HCT116 (cell line): ENCODE data around the gene ACOX3. TPM values are rescaled to one million over a fixed set of nuclear protein-coding genes. Genes with fewer than 3 reads are reported as not detected.

ENCODE experiments used
- ATAC-seq: fragments of 200-7000 bp; cut with Tn5 transposase; 2 replicates; pipeline ENCODE4 v1.9.1; 2020; ENCODE audit warnings: mild to moderate bottlenecking, moderate library complexity
- BruUV-seq: library from RNA; stranded (reverse); fragments of 400-500 nt; replicated peaks from 2 replicates; lab custom pipeline; 2021; lab: Mats Ljungman, UMichigan
- CTCF ChIA-PET: fragments of 300-600 bp; sonication (Branson Sonifier 250); formaldehyde crosslinking; loops from one replicate; lab custom pipeline; 2021; ENCODE audit warnings: antibody characterized with exemption; lab: Charles Lee
- POLR2A ChIA-PET: fragments of 300-600, 350-600 bp; sonication (Branson Sonifier 250); formaldehyde crosslinking; loops from one replicate; lab custom pipeline; 2021; ENCODE audit warnings: antibody characterized with exemption; lab: Charles Lee
- RAD21 ChIA-PET, 2 experiments: fragments of 300-600 bp; sonication (Branson Sonifier 250); formaldehyde crosslinking; loops; one replicate each; lab custom pipeline; 2023; ENCODE audit warnings: low total read pairs in 2 of 2; ENCODE audit not compliant: uncharacterized antibody in 2 of 2, unreplicated experiment in 2 of 2, low non-redundant PET in 1 of 2; lab: Charles Lee
- DNase-seq: peaks from one replicate; pipeline ENCODE4 v3.0.0-alpha.2; 2010; ENCODE audit warnings: low read depth, low spot score
- H2AFZ ChIP-seq: fragments of 200-600 bp; shearing (Covaris generic), sonication (generic); 2 replicates; pipeline ENCODE4 v1.6.1; 2017; ENCODE audit warnings: low read depth, mixed run types, mixed read lengths, antibody characterized with exemption, low read length; ENCODE audit not compliant: poor library complexity, severe bottlenecking
- H3K27ac ChIP-seq: 2 replicates; pipeline ENCODE4 v1.5.1; 2012; ENCODE audit warnings: low read depth, low read length
- H3K27me3 ChIP-seq: fragments of 200-600 bp; sonication (generic); 2 replicates; pipeline ENCODE4 v1.6.1; 2016; ENCODE audit warnings: mixed run types, low read length, mixed read lengths; ENCODE audit not compliant: insufficient read depth
- H3K36me3 ChIP-seq, 2 experiments: fragments of 200-500 bp in 1 of 2; fragments of 200-600 bp in 1 of 2; sonication (Bioruptor generic) in 1 of 2; sonication (generic) in 1 of 2; 2 replicates each; pipeline versions ENCODE4 v1.5.1 to v1.6.1; 2014 to 2016; ENCODE audit warnings: low read length in 2 of 2, inconsistent platforms in 1 of 2, mixed read lengths in 1 of 2, mixed run types in 1 of 2; ENCODE audit not compliant: insufficient read depth in 2 of 2, control insufficient read depth in 1 of 2
- H3K4me1 ChIP-seq, 2 experiments: fragments of 200-600 bp in 1 of 2; sonication (generic) in 1 of 2; 2 replicates each; pipeline versions ENCODE4 v1.5.1 to v1.6.1; 2012 to 2017; ENCODE audit warnings: low read length in 2 of 2, inconsistent platforms in 1 of 2, mild to moderate bottlenecking in 1 of 2, mixed read lengths in 1 of 2, mixed run types in 1 of 2, moderate library complexity in 1 of 2; ENCODE audit not compliant: insufficient read depth in 2 of 2, control insufficient read depth in 1 of 2
- H3K4me2 ChIP-seq: fragments of 200-600 bp; sonication (generic); 2 replicates; pipeline ENCODE4 v1.6.1; 2017; ENCODE audit warnings: mixed run types, low read length, mixed read lengths
- H3K4me3 ChIP-seq, 2 experiments: fragments of 200-600 bp in 1 of 2; sonication (generic) in 1 of 2; replicated peaks in 1 of 2; 2 replicates each; pipeline ENCODE4 v1.5.1; 2011 to 2016; ENCODE audit warnings: low read length in 2 of 2, control low read depth in 1 of 2, low read depth in 1 of 2, mild to moderate bottlenecking in 1 of 2, mixed read lengths in 1 of 2, mixed run types in 1 of 2
- H3K79me2 ChIP-seq: fragments of 200-600 bp; sonication (generic); 2 replicates; pipeline ENCODE4 v1.6.1; 2017; ENCODE audit warnings: mild to moderate bottlenecking, mixed run types, low read length, moderate library complexity, mixed read lengths; ENCODE audit not compliant: insufficient read depth
- H3K9ac ChIP-seq: fragments of 200-600 bp; sonication (generic); 2 replicates; pipeline ENCODE4 v1.6.1; 2016; ENCODE audit warnings: low read length, mixed read lengths
- H3K9me2 ChIP-seq: fragments of 200-600 bp; sonication (generic), shearing (Covaris generic); 2 replicates; pipeline ENCODE4 v1.6.1; 2017; ENCODE audit warnings: mixed run types, mild to moderate bottlenecking, moderate library complexity; ENCODE audit not compliant: insufficient read depth
- H3K9me3 ChIP-seq, 2 experiments: fragments of 200-500 bp in 1 of 2; fragments of 200-600 bp in 1 of 2; sonication (Bioruptor generic) in 1 of 2; sonication (generic) in 1 of 2; 2 replicates each; pipeline ENCODE4 v1.6.1; 2014 to 2017; ENCODE audit warnings: low read length in 2 of 2, mixed read lengths in 2 of 2, inconsistent platforms in 1 of 2, low read depth in 1 of 2, mild to moderate bottlenecking in 1 of 2, mixed run types in 1 of 2, moderate library complexity in 1 of 2; ENCODE audit not compliant: control insufficient read depth in 1 of 2, insufficient read depth in 1 of 2
- H4K20me1 ChIP-seq: fragments of 200-600 bp; sonication (generic), shearing (Covaris generic); 2 replicates; pipeline ENCODE4 v1.6.1; 2017; ENCODE audit warnings: mixed run types, mild to moderate bottlenecking, moderate library complexity; ENCODE audit not compliant: insufficient read depth
- CBX3 ChIP-seq: IDR thresholded peaks from 2 replicates; pipeline ENCODE4 v1.6.1; 2012; ENCODE audit warnings: low read depth
- EGR1 ChIP-seq: IDR thresholded peaks from 2 replicates; pipeline ENCODE4 v1.6.1; 2012; ENCODE audit warnings: low read depth
- ELF1 ChIP-seq: IDR thresholded peaks from 2 replicates; pipeline ENCODE4 v1.6.1; 2012; ENCODE audit warnings: low read depth, borderline replicate concordance
- EZH2phosphoT487 ChIP-seq: fragments of 200-600 bp; IDR thresholded peaks from 2 replicates; pipeline ENCODE4 v1.6.1; 2018; ENCODE audit warnings: antibody characterized with exemption, borderline replicate concordance
- FOSL1 ChIP-seq: IDR thresholded peaks from 2 replicates; pipeline ENCODE4 v1.6.1; 2012; ENCODE audit warnings: low read depth
- JUND ChIP-seq: IDR thresholded peaks from 2 replicates; pipeline ENCODE4 v1.6.1; 2012
- POLR2AphosphoS5 ChIP-seq: IDR thresholded peaks from 2 replicates; pipeline ENCODE4 v1.6.1; 2011; ENCODE audit warnings: mild to moderate bottlenecking, low read depth, low read length, moderate library complexity
- REST ChIP-seq: IDR thresholded peaks from 2 replicates; pipeline ENCODE4 v1.6.1; 2012; ENCODE audit warnings: low read depth
- SIN3A ChIP-seq: IDR thresholded peaks from 2 replicates; pipeline ENCODE4 v1.6.1; 2012; ENCODE audit warnings: low read depth
- SP1 ChIP-seq: IDR thresholded peaks from 2 replicates; pipeline ENCODE4 v1.6.1; 2012; ENCODE audit warnings: low read depth
- TCF7L2 ChIP-seq: IDR thresholded peaks from 2 replicates; pipeline ENCODE4 v1.7.0; 2011; ENCODE audit warnings: borderline replicate concordance, inconsistent platforms; ENCODE audit not compliant: insufficient read depth, insufficient read length; ENCODE audit errors: extremely low read depth
- YY1 ChIP-seq: IDR thresholded peaks from 2 replicates; pipeline ENCODE4 v1.6.1; 2011; ENCODE audit warnings: low read length, low read depth, moderate library complexity, mild to moderate bottlenecking; ENCODE audit not compliant: insufficient replicate concordance; ENCODE audit errors: extremely low read depth
- ZFX ChIP-seq: fragments of 450-650 bp; IDR thresholded peaks from 2 replicates; pipeline ENCODE4 v1.6.1; 2017
- ZNF274 ChIP-seq: fragments of 200-500 bp; sonication (Bioruptor generic); IDR thresholded peaks from 2 replicates; pipeline ENCODE4 v1.6.1; 2014; ENCODE audit warnings: mild to moderate bottlenecking, low read depth, low read length, inconsistent platforms
- intact Hi-C: fragments of 100-400 bp; cut with micrococcal nuclease; formaldehyde crosslinking; loops from 2 replicates; pipeline ENCODE4 v1.10.0; 2022
- total RNA-seq: library from RNA; stranded (reverse); gene quantifications from one replicate; pipeline ENCODE4 v1.2.1, GENCODE V29; 2021; ENCODE audit not compliant: unreplicated experiment

The ACOX3 gene
- total RNA-seq, 1 experiment from 2014 or later: 16.9 TPM

GRCh38 chr4:8350352-8350751, 90.2 kb downstream of the ACOX3 start:
- ATAC-seq: no peak
- no peaks in the 10 kb centered on the region for H3K27me3 ChIP-seq
- H3K79me2 ChIP-seq: no peaks in the 10 kb centered on the region
- no peak overlapping the region for H2AFZ ChIP-seq
- CTCF ChIA-PET: no interaction called here
- H3K9me2 ChIP-seq: no peaks in the 10 kb centered on the region
- H3K4me1 ChIP-seq: peaks cover 0 to 13% of the 10 kb centered on the region in 2 experiments; a peak in 2 of 4 replicates
- intact Hi-C loops: no loop called here
- H3K4me2 ChIP-seq: no peak overlapping the region
- no peak overlapping the region for H3K9ac ChIP-seq
- H3K36me3 ChIP-seq: no peaks in the 10 kb centered on the region
- H3K4me3 ChIP-seq: no peak overlapping the region
- DNase-seq: no peak
- H3K9me3 ChIP-seq: no peaks in the 10 kb centered on the region
- no TSS peak for BruUV-seq
- no peak overlapping the region for H3K27ac ChIP-seq
- POLR2A ChIA-PET: no interaction called here
- RAD21 ChIA-PET: no interaction called here
- H4K20me1 ChIP-seq: no peaks in the 10 kb centered on the region
- TF ChIP-seq TCF7L2: no peak
- TF ChIP-seq, all 23 proteins: peak for 0

- no peaks in the 10 kb centered on the region for H3K9me2 ChIP-seq
- no peak overlapping the region for H2AFZ ChIP-seq
- H3K4me1 ChIP-seq: peaks cover 0 to 7% of the 10 kb centered on the region in 2 experiments; a peak in 1 of 4 replicates
- H3K27me3 ChIP-seq: no peaks in the 10 kb centered on the region
- no peaks in the 10 kb centered on the region for H3K79me2 ChIP-seq
- DNase-seq: no peak
- BruUV-seq: no TSS peak
- H3K36me3 ChIP-seq: no peaks in the 10 kb centered on the region
- ATAC-seq: 0 out of 2 replicates have a peak, but pooled peaks have one; percentile 34
- H4K20me1 ChIP-seq: no peaks in the 10 kb centered on the region
- ChIA-PET POLR2A (no interaction called here), CTCF (no interaction called here), RAD21 (no interaction called here)
- H3K27ac ChIP-seq: no peak overlapping the region
- no peak overlapping the region for H3K9ac ChIP-seq
- TF ChIP-seq CBX3 (no peak), SIN3A (no peak), ZFX (no peak), REST (no peak), ELF1 (no peak), EGR1 (no peak), ZNF274 (no peak), EZH2phosphoT487 (no peak), YY1 (no peak), FOSL1 (no peak), POLR2AphosphoS5 (no peak), SP1 (no peak), JUND (no peak)
- intact Hi-C loops: no loop called here
- H3K4me2 ChIP-seq: no peak overlapping the region
- H3K4me3 ChIP-seq: no peak overlapping the region
- H3K9me3 ChIP-seq: no peaks in the 10 kb centered on the region
Measured at GRCh38 chr4:8349664-8350236, 90.8 kb downstream of the ACOX3 start.
